ENCODE measurements around the gene CLIC5. TPM values are rescaled to one million over a fixed set of nuclear protein-coding genes. Genes with fewer than 3 reads are reported as not detected.

Gene CLIC5
- polyA plus RNA-seq, 1 donor from 2014 or later = 0.22 TPM

- Histone ChIP-seq H2AFZ (ENCODE audit: low read depth, low read length) (no peak overlapping the region), H3K36me3 (ENCODE audit: insufficient read depth, low read length) (no peaks in the 10 kb centered on the region), H3K27me3 (ENCODE audit: insufficient read depth, low read depth, low read length) (no peaks in the 10 kb centered on the region), H4K20me1 (ENCODE audit: insufficient read depth) (no peaks in the 10 kb centered on the region), H3K9ac (ENCODE audit: low read length) (no peak overlapping the region), H3K27ac (ENCODE audit: low read length) (no peak overlapping the region), H3K9me2 (ENCODE audit: insufficient read depth, low read length) (no peaks in the 10 kb centered on the region), H3K4me3 (ENCODE audit: low read length) (no peak overlapping the region), H3K79me2 (replicated peaks; ENCODE audit: insufficient read depth, low read length) (no peaks in the 10 kb centered on the region), H3F3A (ENCODE audit: insufficient read depth, low read length, poor library complexity, severe bottlenecking) (no peaks in the 10 kb centered on the region), H3K4me2 (ENCODE audit: low read length) (no peak overlapping the region), H3K9me3 (ENCODE audit: low read length) (no peaks in the 10 kb centered on the region)
- no peak for TF ChIP-seq EZH2 (IDR thresholded peaks at IDR 0.05; ENCODE audit: borderline replicate concordance, insufficient read depth, low read length, poor library complexity, severe bottlenecking)
- TF ChIP-seq MXI1 (conservative IDR thresholded peaks at IDR 0.05; ENCODE audit: poor library complexity, severe bottlenecking) = no peak
- TF ChIP-seq REST (IDR thresholded peaks at IDR 0.05; ENCODE audit: borderline replicate concordance) = no peak
These were observed 63.1 kb downstream of the CLIC5 start for GRCh38 chr6:45952546-45952945.

GRCh38 chr6:45952168-45952529, 63.5 kb downstream of the CLIC5 start:
- H3K36me3 ChIP-seq (ENCODE audit: insufficient read depth, low read length) = no peaks in the 10 kb centered on the region
- no peaks in the 10 kb centered on the region for H4K20me1 ChIP-seq (ENCODE audit: insufficient read depth)
- H3K79me2 ChIP-seq (replicated peaks; ENCODE audit: insufficient read depth, low read length) = no peaks in the 10 kb centered on the region
- H2AFZ ChIP-seq (ENCODE audit: low read depth, low read length) = no peak overlapping the region
- H3K4me2 ChIP-seq (ENCODE audit: low read length) = no peak overlapping the region
- no peak overlapping the region for H3K9ac ChIP-seq (ENCODE audit: low read length)
- no peaks in the 10 kb centered on the region for H3K27me3 ChIP-seq (ENCODE audit: insufficient read depth, low read depth, low read length)
- H3K9me2 ChIP-seq (ENCODE audit: insufficient read depth, low read length) = no peaks in the 10 kb centered on the region
- no peak overlapping the region for H3K4me3 ChIP-seq (ENCODE audit: low read length)
- H3K9me3 ChIP-seq (ENCODE audit: low read length) = no peaks in the 10 kb centered on the region
- H3K27ac ChIP-seq (ENCODE audit: low read length) = no peak overlapping the region
- TF ChIP-seq POLR2AphosphoS5 (IDR thresholded peaks at IDR 0.05) (no peak), TAF1 (IDR thresholded peaks at IDR 0.05; ENCODE audit: low read depth) (no peak), SMC3 (conservative IDR thresholded peaks at IDR 0.05; ENCODE audit: poor library complexity) (no peak), EZH2 (IDR thresholded peaks at IDR 0.05; ENCODE audit: borderline replicate concordance, insufficient read depth, low read length, poor library complexity, severe bottlenecking) (no peak), MXI1 (conservative IDR thresholded peaks at IDR 0.05; ENCODE audit: poor library complexity, severe bottlenecking) (no peak), EP300 (conservative IDR thresholded peaks at IDR 0.05; ENCODE audit: poor library complexity, severe bottlenecking) (no peak), REST (IDR thresholded peaks at IDR 0.05; ENCODE audit: borderline replicate concordance) (no peak), RAD21 (conservative IDR thresholded peaks at IDR 0.05) (no peak), CTCF (IDR thresholded peaks at IDR 0.05; ENCODE audit: poor library complexity, severe bottlenecking) (no peak)
- H3F3A ChIP-seq (ENCODE audit: insufficient read depth, low read length, poor library complexity, severe bottlenecking) = no peaks in the 10 kb centered on the region
